Activated CD4-positive, alpha-beta T cell treated with anti-CD3 and anti-CD28 coated beads, Interleukin-2, amount 10 ng/mL, durations not matched to agents 7 days and 5 days (primary cell): ENCODE data around the gene VPS13D. TPM values are rescaled to one million over a fixed set of nuclear protein-coding genes. Genes with fewer than 3 reads are reported as not detected.

Experiments
- CTCF ChIA-PET: fragments of 350-600 bp; sonication (Branson Sonifier 250); formaldehyde crosslinking; loops from one replicate; lab custom pipeline; 2021; ENCODE audit warnings: antibody characterized with exemption; lab: Charles Lee
- POLR2A ChIA-PET: fragments of 350-600 bp; sonication (Branson Sonifier 250); formaldehyde crosslinking; loops from one replicate; lab custom pipeline; 2021; ENCODE audit warnings: antibody characterized with exemption; lab: Charles Lee
- DNase-seq: peaks from one replicate; pipeline ENCODE4 v3.0.0-alpha.2; 2020
- H3K27ac Mint-ChIP-seq: one replicate; pipeline ENCODE4 v1.8.0; 2021; ENCODE audit warnings: mild to moderate bottlenecking, moderate library complexity, mixed read lengths
- H3K27me3 Mint-ChIP-seq: one replicate; pipeline ENCODE4 v1.8.0; 2021; ENCODE audit warnings: mixed read lengths
- H3K36me3 Mint-ChIP-seq: one replicate; pipeline ENCODE4 v1.8.0; 2021; ENCODE audit warnings: low read depth, mixed read lengths
- H3K4me1 Mint-ChIP-seq: one replicate; pipeline ENCODE4 v1.8.0; 2021; ENCODE audit warnings: mixed read lengths
- H3K4me3 Mint-ChIP-seq: one replicate; pipeline ENCODE4 v1.8.0; 2021; ENCODE audit warnings: mild to moderate bottlenecking, moderate library complexity, mixed read lengths
- H3K9me3 Mint-ChIP-seq: one replicate; pipeline ENCODE4 v1.8.0; 2021; ENCODE audit warnings: mixed read lengths
- total RNA-seq, 2 experiments: library from RNA; stranded (reverse); gene quantifications; one replicate each; pipeline ENCODE4 v1.2.3, GENCODE V29; 2021

VPS13D gene
- total RNA-seq, 2 experiments from 2014 or later: 34.0 to 41.9 TPM

DNA sequence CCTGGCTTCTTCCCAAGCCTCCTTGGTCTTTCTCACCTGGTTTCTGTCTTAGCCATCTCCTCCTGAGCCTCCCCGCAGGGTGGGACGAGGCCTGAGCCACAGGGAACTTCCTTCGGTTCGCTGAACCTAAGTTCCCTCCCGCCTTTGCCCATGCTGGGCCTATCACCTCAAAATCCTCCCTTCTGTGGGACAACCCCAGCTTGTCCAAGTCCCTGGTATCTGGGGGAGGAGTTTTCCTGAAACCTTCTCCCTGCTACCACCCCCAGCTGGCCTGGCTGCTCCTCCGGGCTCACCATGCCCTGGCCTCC is 27.7 kb upstream of the VPS13D start:
- Mint-ChIP-seq H3K4me3 (no peak overlapping the region), H3K36me3 (peaks cover 36% of the 10 kb centered on the region)

DNA sequence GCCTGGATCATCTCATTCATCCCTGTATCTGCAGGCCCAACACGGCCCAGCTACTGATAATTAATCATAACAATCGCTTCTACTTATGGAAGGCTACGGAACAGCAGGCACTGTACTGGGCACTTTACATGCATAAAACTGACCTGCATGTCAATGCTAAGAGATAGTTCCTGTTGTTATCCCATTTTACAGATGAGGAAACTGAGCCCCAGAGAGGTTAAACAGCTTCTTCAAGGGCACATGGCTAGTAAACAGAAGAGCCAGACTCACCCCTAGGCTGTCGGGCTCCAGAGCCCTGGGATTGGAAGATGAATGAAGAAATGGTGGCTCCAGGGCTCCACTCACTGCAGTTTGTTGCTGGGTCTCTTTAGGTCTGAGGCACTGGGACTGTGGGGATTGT is 27.3 kb upstream of the VPS13D start:
- peak overlapping the region; percentile 48 for H3K27ac Mint-ChIP-seq
- no peaks in the 10 kb centered on the region for H3K9me3 Mint-ChIP-seq
- peaks cover 38% of the 10 kb centered on the region for H3K4me1 Mint-ChIP-seq
- DNase-seq: no peak
- peaks cover 40% of the 10 kb centered on the region for H3K36me3 Mint-ChIP-seq
- no peaks in the 10 kb centered on the region for H3K27me3 Mint-ChIP-seq
- ChIA-PET CTCF (interaction anchor here (1.1 to 3.9 kb wide), 3 partner anchors 17 to 77 kb away, joined by 4 to 24 read pairs (median 5); no protein-coding TSS in a partner anchor), POLR2A (no interaction called here)
- H3K4me3 Mint-ChIP-seq: no peak overlapping the region

More for the DNA sequence above, 27.7 kb upstream of the VPS13D start:
- Mint-ChIP-seq H3K27ac (peak overlapping the region; percentile 48), H3K9me3 (no peaks in the 10 kb centered on the region), H3K4me1 (peaks cover 38% of the 10 kb centered on the region), H3K27me3 (no peaks in the 10 kb centered on the region)
- POLR2A ChIA-PET: no interaction called here
- DNase-seq: no peak
- CTCF ChIA-PET: interaction anchor here (0.6 to 3.9 kb wide), 5 partner anchors 17 to 77 kb away, joined by 3 to 24 read pairs (median 4); no protein-coding TSS in a partner anchor

DNA sequence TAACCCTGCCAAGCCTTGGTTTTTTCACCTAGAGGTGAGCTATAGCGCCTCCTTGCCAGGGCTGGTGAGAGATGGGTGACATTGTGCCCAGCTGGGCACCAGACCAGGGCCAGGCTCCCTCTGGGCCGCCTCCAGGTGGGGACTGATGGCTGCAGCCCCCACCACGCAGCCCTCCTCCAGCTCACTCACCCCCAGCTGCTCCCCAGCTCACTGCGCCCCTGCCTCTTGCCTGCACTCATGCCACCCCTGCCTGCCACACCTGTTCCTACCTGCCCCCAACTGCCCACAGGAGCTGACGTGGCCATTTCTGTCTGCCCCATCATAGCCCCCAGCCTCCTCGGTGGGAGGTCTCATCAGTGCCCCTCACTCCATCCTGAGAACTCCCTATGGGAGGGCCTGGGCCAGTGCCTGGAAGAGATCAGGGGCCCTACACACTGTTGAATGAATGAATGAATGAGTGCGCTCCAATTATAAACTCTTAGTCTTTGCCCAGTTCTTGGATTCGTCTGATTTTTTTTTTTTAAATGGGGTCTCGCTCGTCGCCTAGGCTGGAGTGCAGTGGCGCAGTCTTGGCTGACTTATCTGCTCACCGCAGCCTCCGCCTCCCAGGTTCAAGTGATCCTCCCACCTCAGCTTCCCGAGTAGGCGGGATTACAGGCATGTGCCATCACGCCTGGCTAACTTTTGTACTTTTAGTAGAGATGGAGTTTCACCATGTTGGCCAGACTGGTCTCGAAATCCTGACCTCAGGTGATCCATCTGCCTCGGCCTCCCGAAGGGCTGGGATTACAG is 26.4 kb upstream of the VPS13D start:
- Mint-ChIP-seq H3K9me3 (no peaks in the 10 kb centered on the region), H3K36me3 (peaks cover 43% of the 10 kb centered on the region), H3K27ac (peak overlapping the region; percentile 72), H3K4me3 (no peak overlapping the region), H3K4me1 (peaks cover 43% of the 10 kb centered on the region), H3K27me3 (no peaks in the 10 kb centered on the region)
- ChIA-PET POLR2A (no interaction called here), CTCF (interaction anchor here (0.9 to 3.9 kb wide), 3 partner anchors 16 to 78 kb away, joined by 3 to 24 read pairs (median 4); no protein-coding TSS in a partner anchor)
- no peak for DNase-seq

DNA sequence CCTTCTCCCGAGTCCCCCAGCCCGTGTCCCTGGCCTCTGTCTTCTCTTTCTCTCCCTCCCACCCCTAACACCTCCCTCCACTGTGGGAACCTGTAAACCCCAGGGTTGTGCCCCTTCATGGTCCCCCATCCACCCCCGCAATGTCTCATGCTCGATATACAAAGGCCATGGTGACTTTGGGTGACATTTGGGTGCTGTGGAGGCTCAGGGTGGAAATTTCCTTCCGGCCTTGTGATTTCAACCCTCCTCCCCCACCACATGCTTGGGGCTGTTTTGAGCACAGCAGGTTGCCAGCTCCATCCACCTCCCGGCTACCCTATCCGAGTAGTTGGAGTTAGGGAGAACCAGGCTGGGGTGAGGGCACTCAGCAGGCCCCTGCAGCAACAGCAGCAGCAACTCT is 25.7 kb upstream of the VPS13D start:
- H3K4me1 Mint-ChIP-seq: peaks cover 51% of the 10 kb centered on the region
- DNase-seq: peak; percentile 22
- no peaks in the 10 kb centered on the region for H3K9me3 Mint-ChIP-seq
- peaks cover 50% of the 10 kb centered on the region for H3K36me3 Mint-ChIP-seq
- H3K27ac Mint-ChIP-seq: peak overlapping the region; percentile 72
- POLR2A ChIA-PET: no interaction called here
- H3K27me3 Mint-ChIP-seq: no peaks in the 10 kb centered on the region
- no peak overlapping the region for H3K4me3 Mint-ChIP-seq
- CTCF ChIA-PET: interaction anchor here (0.9 to 3.9 kb wide), 2 partner anchors 17 to 79 kb away, joined by 3 to 24 read pairs; no protein-coding TSS in a partner anchor

DNA sequence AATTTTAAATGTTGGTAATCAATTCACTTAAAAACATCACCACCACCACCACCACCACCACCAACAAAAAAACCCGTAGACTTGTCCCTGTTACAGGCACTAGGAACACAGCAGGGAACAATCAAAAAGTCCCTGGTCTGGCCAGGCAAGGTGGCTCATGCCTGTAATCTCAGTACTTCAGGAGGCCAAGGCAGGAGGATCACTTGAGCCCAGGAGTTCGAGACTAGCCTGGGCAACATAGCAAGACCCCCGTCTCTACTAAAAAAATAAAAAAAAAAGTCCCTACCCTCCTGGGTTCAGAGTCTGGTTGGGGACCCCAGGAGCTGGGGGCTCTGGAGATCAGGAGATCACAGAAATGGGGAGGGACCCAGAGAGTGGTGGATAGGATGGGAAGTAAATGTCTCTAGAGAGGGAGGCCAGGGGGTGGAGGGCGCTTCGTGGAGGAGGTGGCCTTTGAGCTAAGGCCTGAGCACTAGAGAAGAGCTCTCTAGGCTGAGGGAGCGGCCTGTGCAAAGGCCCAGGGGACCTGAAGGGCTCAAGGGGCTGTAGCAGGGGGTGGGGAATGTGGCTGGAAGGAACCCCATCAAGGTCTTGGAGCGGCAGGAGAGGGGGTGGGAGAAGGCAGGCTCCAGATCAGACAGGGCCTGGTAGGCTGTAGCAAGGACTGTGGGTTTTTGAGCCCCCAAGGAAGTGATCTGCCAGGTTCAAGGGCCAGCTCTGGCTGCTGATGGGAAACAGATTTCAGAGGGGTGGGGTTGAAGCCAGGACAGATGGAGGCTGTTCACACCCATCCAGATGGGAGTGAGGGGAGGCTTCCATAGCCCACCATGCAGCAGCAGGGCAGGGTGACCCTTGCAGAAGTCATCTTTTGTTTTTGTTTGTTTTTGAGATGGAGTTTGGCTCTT is 24.8 kb upstream of the VPS13D start:
- Mint-ChIP-seq H3K4me3 (no peak overlapping the region), H3K27me3 (no peaks in the 10 kb centered on the region), H3K27ac (peak overlapping the region; percentile 72), H3K4me1 (peaks cover 59% of the 10 kb centered on the region), H3K36me3 (peaks cover 50% of the 10 kb centered on the region), H3K9me3 (no peaks in the 10 kb centered on the region)
- POLR2A ChIA-PET: interaction anchor here (0.6 kb wide), 1 partner anchor 127 kb away, joined by 6 read pairs; no protein-coding TSS in a partner anchor
- no peak for DNase-seq
- CTCF ChIA-PET: interaction anchor here (0.6 to 7.3 kb wide), 5 partner anchors 12 to 80 kb away, joined by 3 to 91 read pairs (median 5); no protein-coding TSS in a partner anchor

DNA sequence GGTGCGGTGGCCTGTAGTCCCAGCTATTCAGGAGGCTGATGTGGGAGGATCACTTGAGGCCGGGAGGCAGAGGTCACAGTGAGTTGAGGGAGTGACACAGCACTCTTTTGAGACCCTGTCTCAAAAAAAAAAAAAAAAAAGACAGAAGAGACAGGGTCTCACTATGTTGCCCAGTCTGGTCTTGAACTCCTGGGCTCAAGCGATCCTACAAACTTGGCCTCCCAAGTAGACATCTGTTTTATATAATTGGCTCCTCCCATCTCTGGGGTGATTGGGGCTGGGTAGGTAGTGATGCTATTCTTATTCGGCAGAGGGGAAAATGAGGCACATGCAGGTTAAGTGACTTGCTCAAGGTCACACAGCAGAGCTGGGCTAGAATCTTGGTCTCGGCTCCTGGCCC is 23.6 kb upstream of the VPS13D start:
- Mint-ChIP-seq H3K36me3 (peaks cover 49% of the 10 kb centered on the region), H3K4me3 (no peak overlapping the region), H3K9me3 (no peaks in the 10 kb centered on the region), H3K27me3 (no peaks in the 10 kb centered on the region), H3K4me1 (peaks cover 70% of the 10 kb centered on the region), H3K27ac (peak overlapping the region; percentile 59)
- POLR2A ChIA-PET: no interaction called here
- DNase-seq: no peak
- CTCF ChIA-PET: interaction anchor here (0.8 to 7.3 kb wide), 2 partner anchors 23 to 81 kb away, joined by 4 to 91 read pairs; no protein-coding TSS in a partner anchor

DNA sequence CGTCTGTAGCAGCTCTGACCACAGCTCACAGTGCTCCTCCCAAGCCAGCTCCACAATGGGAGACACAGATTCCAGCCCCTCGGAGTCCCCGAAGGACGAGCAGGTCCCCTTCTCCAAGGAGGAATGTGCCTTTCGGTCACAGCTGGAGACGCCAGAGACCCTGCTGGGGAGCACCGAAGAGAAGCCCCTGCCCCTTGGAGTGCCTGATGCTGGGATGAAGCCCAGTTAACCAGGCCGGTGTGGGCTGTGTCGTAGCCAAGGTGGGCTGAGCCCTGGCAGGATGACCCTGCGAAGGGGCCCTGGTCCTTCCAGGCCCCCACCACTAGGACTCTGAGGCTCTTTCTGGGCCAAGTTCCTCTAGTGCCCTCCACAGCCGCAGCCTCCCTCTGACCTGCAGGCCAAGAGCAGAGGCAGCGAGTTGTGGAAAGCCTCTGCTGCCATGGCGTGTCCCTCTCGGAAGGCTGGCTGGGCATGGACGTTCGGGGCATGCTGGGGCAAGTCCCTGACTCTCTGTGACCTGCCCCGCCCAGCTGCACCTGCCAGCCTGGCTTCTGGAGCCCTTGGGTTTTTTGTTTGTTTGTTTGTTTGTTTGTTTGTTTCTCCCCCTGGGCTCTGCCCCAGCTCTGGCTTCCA is 22.9 kb upstream of the VPS13D start:
- peaks cover 45% of the 10 kb centered on the region for H3K36me3 Mint-ChIP-seq
- H3K9me3 Mint-ChIP-seq: no peaks in the 10 kb centered on the region
- ChIA-PET CTCF (interaction anchor here (1.0 to 7.3 kb wide), 3 partner anchors 9 to 82 kb away, joined by 3 to 91 read pairs (median 5); no protein-coding TSS in a partner anchor), POLR2A (no interaction called here)
- no peaks in the 10 kb centered on the region for H3K27me3 Mint-ChIP-seq
- peaks cover 69% of the 10 kb centered on the region for H3K4me1 Mint-ChIP-seq
- peak overlapping the region; percentile 46 for H3K27ac Mint-ChIP-seq
- DNase-seq: no peak
- no peak overlapping the region for H3K4me3 Mint-ChIP-seq

DNA sequence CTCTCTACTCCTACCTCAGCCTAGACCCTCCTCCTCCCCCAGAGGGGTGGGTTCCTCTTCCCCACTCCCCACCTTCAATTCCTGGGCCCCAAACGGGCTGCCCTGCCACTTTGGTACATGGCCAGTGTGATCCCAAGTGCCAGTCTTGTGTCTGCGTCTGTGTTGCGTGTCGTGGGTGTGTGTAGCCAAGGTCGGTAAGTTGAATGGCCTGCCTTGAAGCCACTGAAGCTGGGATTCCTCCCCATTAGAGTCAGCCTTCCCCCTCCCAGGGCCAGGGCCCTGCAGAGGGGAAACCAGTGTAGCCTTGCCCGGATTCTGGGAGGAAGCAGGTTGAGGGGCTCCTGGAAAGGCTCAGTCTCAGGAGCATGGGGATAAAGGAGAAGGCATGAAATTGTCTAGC is 21.6 kb upstream of the VPS13D start:
- CTCF ChIA-PET: interaction anchor here (0.6 to 7.3 kb wide), 3 partner anchors 10 to 84 kb away, joined by 3 to 91 read pairs (median 4); no protein-coding TSS in a partner anchor
- DNase-seq: no peak
- POLR2A ChIA-PET: no interaction called here
- no peak overlapping the region for H3K4me3 Mint-ChIP-seq
- peak overlapping the region; percentile 76 for H3K27ac Mint-ChIP-seq
- H3K9me3 Mint-ChIP-seq: no peaks in the 10 kb centered on the region
- peaks cover 33% of the 10 kb centered on the region for H3K36me3 Mint-ChIP-seq
- peaks cover 69% of the 10 kb centered on the region for H3K4me1 Mint-ChIP-seq
- H3K27me3 Mint-ChIP-seq: peaks cover under 1% of the 10 kb centered on the region

DNA sequence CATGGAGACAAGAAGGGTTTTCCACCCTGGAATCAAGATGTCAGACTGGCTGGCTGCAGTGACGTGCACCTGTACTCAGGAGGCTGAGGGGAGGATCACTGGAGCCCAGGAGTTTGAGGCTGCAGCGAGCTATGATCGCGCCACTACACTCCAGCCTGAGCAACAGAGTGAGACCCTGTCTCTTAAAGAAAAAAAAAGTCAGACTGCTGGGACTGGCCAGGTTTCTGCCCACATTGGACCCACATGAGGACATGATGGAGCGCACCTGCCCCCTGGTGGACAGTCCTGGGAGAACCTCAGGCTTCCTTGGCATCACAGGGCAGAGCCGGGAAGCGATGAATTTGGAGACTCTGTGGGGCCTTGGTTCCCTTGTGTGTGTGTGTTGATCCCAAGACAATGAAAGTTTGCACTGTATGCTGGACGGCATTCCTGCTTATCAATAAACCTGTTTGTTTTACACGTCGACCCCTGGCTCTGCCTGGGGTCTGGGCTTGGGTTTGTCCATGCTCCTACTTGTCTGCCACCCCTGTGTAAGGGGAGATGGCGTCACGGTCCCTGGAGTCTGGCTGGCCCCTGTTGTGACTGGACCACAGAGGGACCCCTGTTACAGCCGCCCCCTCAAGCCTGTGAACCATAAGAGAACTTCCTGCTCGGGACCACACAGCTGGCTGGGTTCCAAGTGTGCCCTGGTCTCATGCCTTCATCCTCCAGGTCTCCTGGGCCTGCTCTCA is 20.9 kb upstream of the VPS13D start:
- no peak overlapping the region for H3K4me3 Mint-ChIP-seq
- DNase-seq: peak; percentile 87
- peak overlapping the region; percentile 76 for H3K27ac Mint-ChIP-seq
- ChIA-PET CTCF (interaction anchor here (0.6 to 7.3 kb wide), 7 partner anchors 10 to 228 kb away, joined by 3 to 91 read pairs (median 4); no protein-coding TSS in a partner anchor), POLR2A (no interaction called here)
- peaks cover 3% of the 10 kb centered on the region for H3K27me3 Mint-ChIP-seq
- H3K4me1 Mint-ChIP-seq: peaks cover 63% of the 10 kb centered on the region
- H3K9me3 Mint-ChIP-seq: no peaks in the 10 kb centered on the region
- peaks cover 28% of the 10 kb centered on the region for H3K36me3 Mint-ChIP-seq

DNA sequence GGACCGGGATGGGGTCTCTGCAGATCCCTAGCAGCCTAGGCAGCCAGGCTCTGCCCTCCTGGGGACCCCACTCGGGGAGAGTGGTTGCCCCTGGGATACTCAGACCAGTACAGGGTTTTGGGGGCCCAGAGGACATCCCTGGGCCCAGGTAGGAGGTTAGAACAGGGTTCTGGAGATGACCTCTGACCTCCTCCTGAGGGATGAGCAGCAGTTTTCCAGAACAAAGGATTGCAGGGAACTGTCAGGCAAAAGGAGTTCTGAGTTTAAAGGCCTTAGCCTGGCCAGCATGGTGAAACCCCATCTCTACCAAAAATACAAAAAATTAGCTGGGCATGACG is 20.4 kb upstream of the VPS13D start:
- Mint-ChIP-seq H3K27ac (no peak overlapping the region), H3K36me3 (peaks cover 24% of the 10 kb centered on the region), H3K9me3 (no peaks in the 10 kb centered on the region), H3K4me3 (no peak overlapping the region), H3K4me1 (peaks cover 57% of the 10 kb centered on the region), H3K27me3 (peaks cover 3% of the 10 kb centered on the region)
- ChIA-PET POLR2A (no interaction called here), CTCF (interaction anchor here (0.6 to 7.3 kb wide), 7 partner anchors 10 to 228 kb away, joined by 3 to 91 read pairs (median 4); no protein-coding TSS in a partner anchor)
- DNase-seq: no peak

DNA sequence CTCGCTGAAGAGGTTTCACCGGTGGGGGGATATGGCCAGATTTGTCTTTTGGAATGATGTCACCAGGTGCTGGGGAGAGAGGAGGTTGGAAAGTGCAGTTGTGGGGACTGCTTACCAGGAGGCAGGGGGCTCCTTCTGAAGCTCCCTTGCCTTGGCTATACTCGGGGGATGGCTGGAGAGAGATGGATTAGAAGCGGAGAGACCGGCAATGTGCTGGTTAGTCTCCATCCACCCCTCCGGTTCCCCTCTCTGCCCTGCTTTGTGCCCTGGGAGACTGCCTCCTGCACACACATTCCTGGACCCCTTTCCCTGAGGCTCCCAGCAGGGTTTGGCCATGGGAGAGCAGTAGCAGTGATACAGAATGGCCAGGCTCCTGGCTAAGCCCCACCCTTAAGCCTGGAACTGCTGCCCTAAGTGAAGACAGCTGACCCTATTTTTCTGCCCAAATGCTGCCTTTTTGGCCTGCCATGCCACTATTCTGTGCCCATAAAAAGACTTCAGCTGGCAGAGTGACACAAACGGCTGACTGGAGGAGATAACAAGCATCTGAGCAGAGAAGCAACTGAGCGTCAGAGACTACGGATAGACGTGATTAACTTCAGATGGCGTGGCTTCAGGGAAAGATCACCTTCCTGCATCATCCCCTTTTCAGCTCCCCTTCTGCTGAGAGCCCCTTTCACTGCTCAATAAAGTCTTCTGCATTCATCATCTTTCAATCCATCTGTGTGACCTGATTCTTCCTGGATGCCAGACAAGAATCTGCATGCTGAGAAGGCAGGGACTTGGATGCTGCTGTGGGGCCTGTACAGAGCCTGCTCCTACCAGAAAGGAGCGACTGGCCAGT is 14.5 kb upstream of the VPS13D start:
- Mint-ChIP-seq H3K27ac (no peak overlapping the region), H3K4me3 (no peak overlapping the region), H3K4me1 (peaks cover 20% of the 10 kb centered on the region), H3K9me3 (no peaks in the 10 kb centered on the region), H3K36me3 (no peaks in the 10 kb centered on the region), H3K27me3 (peaks cover 12% of the 10 kb centered on the region)
- POLR2A ChIA-PET: no interaction called here
- DNase-seq: no peak
- CTCF ChIA-PET: interaction anchor here (1.1 to 2.3 kb wide), 5 partner anchors 8 to 96 kb away, joined by 3 to 8 read pairs (median 5); no protein-coding TSS in a partner anchor
